NCI-H1048 (cell line): ENCODE measurements around the gene MATR3.
"Not testable (repeated sequence)": the region's sequence is repeated elsewhere in the genome, so short reads cannot be mapped to it uniquely, and the experiment has no call there.

Experiments used
- DNase-seq: peaks from one replicate; lab custom pipeline; 2025; lab: John Stamatoyannopoulos, UW

The MATR3 gene

GRCh38 chr5:139297439-139298133 lies 4.0 kb downstream of the MATR3 start:
- DNase-seq = no peak

GRCh38 chr5:139298242-139298641 lies 4.7 kb downstream of the MATR3 start:
- DNase-seq = no peak

- DNase-seq = no peak
These were observed 5.9 kb downstream of the MATR3 start for GRCh38 chr5:139299486-139299885.

- no peak for DNase-seq
These were observed 8.4 kb downstream of the MATR3 start for GRCh38 chr5:139301808-139302499.

GRCh38 chr5:139304391-139305324 lies 11.1 kb downstream of the MATR3 start:
- DNase-seq = no peak

- DNase-seq = no peak
These were observed 12.7 kb downstream of the MATR3 start for GRCh38 chr5:139306197-139306596.

GRCh38 chr5:139306628-139307379 lies 13.3 kb downstream of the MATR3 start:
- DNase-seq = no peak

- DNase-seq = no peak
These were observed 15.3 kb downstream of the MATR3 start for GRCh38 chr5:139308797-139309196.

- DNase-seq = not testable (repeated sequence)
These were observed 17.2 kb downstream of the MATR3 start for GRCh38 chr5:139310715-139311186.

- DNase-seq = no peak
These were observed 18.5 kb downstream of the MATR3 start for GRCh38 chr5:139312075-139312474.

GRCh38 chr5:139314276-139314675 lies 20.7 kb downstream of the MATR3 start:
- DNase-seq = no peak

- DNase-seq = no peak
These were observed 21.6 kb downstream of the MATR3 start for GRCh38 chr5:139315056-139315615.

GRCh38 chr5:139335811-139336210 lies 42.3 kb downstream of the MATR3 start:
- no peak for DNase-seq

GRCh38 chr5:139340051-139340450 lies 46.5 kb downstream of the MATR3 start:
- DNase-seq = no peak

GRCh38 chr5:139341187-139341688 lies 47.7 kb downstream of the MATR3 start:
- DNase-seq = no peak

GRCh38 chr5:139341689-139342422 lies 48.3 kb downstream of the MATR3 start, which contains the start of gene PAIP2:
PAIP2 (plus strand) TSS chr5:139341854; CDS start chr5:139363785, 21,931 bp downstream.
- peak; percentile 94 for DNase-seq

GRCh38 chr5:139342423-139342723 lies 48.8 kb downstream of the MATR3 start:
- DNase-seq = no peak

GRCh38 chr5:139343476-139343875 lies 49.9 kb downstream of the MATR3 start:
- no peak for DNase-seq

GRCh38 chr5:139344177-139344576 lies 50.6 kb downstream of the MATR3 start:
- no peak for DNase-seq

GRCh38 chr5:139345442-139345841 lies 51.9 kb downstream of the MATR3 start:
- not testable (repeated sequence) for DNase-seq
